IPS-18a (cell line): ENCODE results near the gene GANC.

Experiments
- H3K27ac ChIP-seq: one replicate; pipeline ENCODE4 v1.5.1; 2013; ENCODE audit warnings: low read length
- H3K27me3 ChIP-seq: one replicate; pipeline ENCODE4 v1.6.1; 2013; ENCODE audit warnings: mild to moderate bottlenecking, low read length; ENCODE audit not compliant: control insufficient read depth, insufficient read depth
- H3K36me3 ChIP-seq: one replicate; pipeline ENCODE4 v1.6.1; 2013; ENCODE audit warnings: low read depth, low read length; ENCODE audit not compliant: control insufficient read depth
- H3K4me1 ChIP-seq: one replicate; pipeline ENCODE4 v1.6.1; 2013; ENCODE audit warnings: low read depth, low read length; ENCODE audit not compliant: control insufficient read depth
- H3K4me3 ChIP-seq: one replicate; pipeline ENCODE4 v1.5.1; 2013; ENCODE audit warnings: low read length
- H3K9ac ChIP-seq: one replicate; pipeline ENCODE4 v1.6.1; 2013; ENCODE audit warnings: mild to moderate bottlenecking, low read length, moderate library complexity
- H3K9me3 ChIP-seq: one replicate; pipeline ENCODE4 v1.6.1; 2013; ENCODE audit warnings: low read depth, low read length; ENCODE audit not compliant: control insufficient read depth

GANC gene

GRCh38 chr15:42348083-42348482 is 75.1 kb downstream of the GANC start:
- Histone ChIP-seq H3K27me3 (no peaks in the 10 kb centered on the region), H3K27ac (no peak overlapping the region), H3K4me3 (no peak overlapping the region), H3K9me3 (no peaks in the 10 kb centered on the region), H3K9ac (no peak overlapping the region), H3K36me3 (no peaks in the 10 kb centered on the region), H3K4me1 (no peaks in the 10 kb centered on the region)

DNA sequence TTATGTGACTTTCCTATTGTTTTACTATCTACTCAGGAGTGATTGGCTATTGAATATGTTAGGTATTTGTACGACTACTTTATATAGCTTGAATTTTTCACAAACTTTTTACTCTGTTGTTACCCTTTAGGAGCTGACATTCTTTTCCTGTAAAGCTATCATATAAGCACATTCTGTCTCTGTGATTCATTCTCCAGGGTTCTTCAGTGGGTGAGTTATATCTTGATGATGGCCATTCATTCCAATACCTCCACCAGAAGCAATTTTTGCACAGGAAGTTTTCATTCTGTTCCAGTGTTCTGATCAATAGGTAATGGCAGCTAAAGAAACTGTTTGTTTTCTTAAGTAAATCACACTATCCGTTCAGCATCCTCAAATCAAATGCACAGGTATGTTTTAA is 76.2 kb downstream of the GANC start:
- Histone ChIP-seq H3K4me3 (no peak overlapping the region), H3K27me3 (no peaks in the 10 kb centered on the region), H3K36me3 (no peaks in the 10 kb centered on the region), H3K27ac (no peak overlapping the region), H3K4me1 (no peaks in the 10 kb centered on the region), H3K9me3 (no peaks in the 10 kb centered on the region), H3K9ac (no peak overlapping the region)

GRCh38 chr15:42352401-42352800 is 79.4 kb downstream of the GANC start:
- no peak overlapping the region for H3K27ac ChIP-seq
- no peaks in the 10 kb centered on the region for H3K36me3 ChIP-seq
- no peak overlapping the region for H3K4me3 ChIP-seq
- H3K9ac ChIP-seq = no peak overlapping the region
- H3K4me1 ChIP-seq = no peaks in the 10 kb centered on the region
- H3K9me3 ChIP-seq = no peaks in the 10 kb centered on the region
- H3K27me3 ChIP-seq = no peaks in the 10 kb centered on the region

DNA sequence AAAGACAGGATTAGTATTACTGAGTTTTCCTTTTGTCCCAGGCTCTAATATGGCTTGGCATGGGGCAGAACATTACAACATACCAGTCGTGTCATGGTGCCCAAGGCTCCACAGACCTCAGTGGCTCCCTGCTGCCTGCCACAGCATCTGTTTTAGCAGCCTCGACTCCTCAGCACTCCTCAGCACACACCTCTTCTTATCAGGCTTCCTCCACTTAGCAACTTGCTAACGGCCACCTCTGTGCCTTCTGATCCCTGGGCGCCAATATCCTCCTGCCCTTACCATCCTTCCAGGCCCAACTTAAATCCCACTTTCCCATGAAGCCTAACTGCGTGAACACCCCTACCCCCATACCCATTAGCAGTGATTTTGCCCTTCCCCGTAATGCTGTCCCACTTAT is 80.1 kb downstream of the GANC start:
- Histone ChIP-seq H3K27me3 (no peaks in the 10 kb centered on the region), H3K4me1 (no peaks in the 10 kb centered on the region), H3K4me3 (no peak overlapping the region), H3K9me3 (no peaks in the 10 kb centered on the region), H3K27ac (no peak overlapping the region), H3K36me3 (no peaks in the 10 kb centered on the region), H3K9ac (no peak overlapping the region)

- no peaks in the 10 kb centered on the region for H3K9me3 ChIP-seq
- no peak overlapping the region for H3K27ac ChIP-seq
- H3K36me3 ChIP-seq = no peaks in the 10 kb centered on the region
- no peak overlapping the region for H3K4me3 ChIP-seq
- H3K27me3 ChIP-seq = no peaks in the 10 kb centered on the region
- H3K9ac ChIP-seq = no peak overlapping the region
- no peaks in the 10 kb centered on the region for H3K4me1 ChIP-seq
These were observed 81.8 kb downstream of the GANC start for GRCh38 chr15:42354824-42355223.

DNA sequence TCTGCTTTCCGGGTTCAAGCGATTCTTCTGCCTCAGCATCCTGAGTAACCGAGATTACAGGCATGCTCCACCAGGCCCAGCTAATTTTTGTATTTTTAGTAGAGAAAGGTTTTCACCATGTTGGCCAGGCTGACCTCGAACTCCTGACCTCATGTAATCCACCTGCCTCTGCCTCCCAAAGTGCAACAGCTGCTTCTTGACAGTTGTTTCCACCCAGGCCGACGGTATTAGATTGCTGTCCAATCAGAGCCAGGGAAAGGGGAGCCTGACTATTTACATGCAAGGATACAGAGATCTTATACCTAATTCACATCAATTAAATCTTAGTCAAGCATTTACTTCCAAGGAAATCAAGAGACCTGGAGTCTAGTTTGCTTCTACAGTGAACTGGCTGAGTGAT is 82.3 kb downstream of the GANC start:
- no peaks in the 10 kb centered on the region for H3K36me3 ChIP-seq
- no peak overlapping the region for H3K27ac ChIP-seq
- H3K27me3 ChIP-seq = no peaks in the 10 kb centered on the region
- no peak overlapping the region for H3K9ac ChIP-seq
- no peak overlapping the region for H3K4me3 ChIP-seq
- H3K9me3 ChIP-seq = no peaks in the 10 kb centered on the region
- H3K4me1 ChIP-seq = no peaks in the 10 kb centered on the region

- no peaks in the 10 kb centered on the region for H3K36me3 ChIP-seq
- H3K9ac ChIP-seq = no peak overlapping the region
- H3K27ac ChIP-seq = no peak overlapping the region
- no peaks in the 10 kb centered on the region for H3K9me3 ChIP-seq
- no peak overlapping the region for H3K4me3 ChIP-seq
- H3K4me1 ChIP-seq = no peaks in the 10 kb centered on the region
- H3K27me3 ChIP-seq = peaks cover 4% of the 10 kb centered on the region
These were observed 83.8 kb downstream of the GANC start for GRCh38 chr15:42356851-42357250.

- H3K36me3 ChIP-seq = no peaks in the 10 kb centered on the region
- peaks cover 13% of the 10 kb centered on the region for H3K27me3 ChIP-seq
- no peaks in the 10 kb centered on the region for H3K9me3 ChIP-seq
- H3K4me1 ChIP-seq = no peaks in the 10 kb centered on the region
- H3K4me3 ChIP-seq = no peak overlapping the region
- H3K9ac ChIP-seq = no peak overlapping the region
- H3K27ac ChIP-seq = no peak overlapping the region
These were observed 85.1 kb downstream of the GANC start for GRCh38 chr15:42358141-42358540.

GRCh38 chr15:42359249-42359648 is 86.2 kb downstream of the GANC start, which contains the start of gene CAPN3:
TSS of gene CAPN3 (plus strand) at chr15:42359501. CDS start at chr15:42359806, 305 bp downstream.
- peaks cover 21% of the 10 kb centered on the region for H3K27me3 ChIP-seq
- peaks cover 11% of the 10 kb centered on the region for H3K4me1 ChIP-seq
- no peaks in the 10 kb centered on the region for H3K9me3 ChIP-seq
- H3K9ac ChIP-seq = no peak within 1 kb of the TSS
- H3K4me3 ChIP-seq = no peak within 1 kb of the TSS
- no peak within 1 kb of the TSS for H3K27ac ChIP-seq
- H3K36me3 ChIP-seq = no peaks in the 10 kb centered on the region

- Histone ChIP-seq H3K9ac (no peak overlapping the region), H3K27me3 (peaks cover 29% of the 10 kb centered on the region), H3K36me3 (no peaks in the 10 kb centered on the region), H3K27ac (no peak overlapping the region), H3K4me3 (no peak overlapping the region), H3K9me3 (no peaks in the 10 kb centered on the region), H3K4me1 (peaks cover 13% of the 10 kb centered on the region)
These were observed 87.0 kb downstream of the GANC start for GRCh38 chr15:42359985-42360384.

- H3K4me3 ChIP-seq = no peak overlapping the region
- no peak overlapping the region for H3K9ac ChIP-seq
- no peaks in the 10 kb centered on the region for H3K36me3 ChIP-seq
- peaks cover 13% of the 10 kb centered on the region for H3K4me1 ChIP-seq
- no peaks in the 10 kb centered on the region for H3K9me3 ChIP-seq
- H3K27ac ChIP-seq = no peak overlapping the region
- H3K27me3 ChIP-seq = peaks cover 35% of the 10 kb centered on the region
These were observed 87.6 kb downstream of the GANC start for GRCh38 chr15:42360535-42361112.

DNA sequence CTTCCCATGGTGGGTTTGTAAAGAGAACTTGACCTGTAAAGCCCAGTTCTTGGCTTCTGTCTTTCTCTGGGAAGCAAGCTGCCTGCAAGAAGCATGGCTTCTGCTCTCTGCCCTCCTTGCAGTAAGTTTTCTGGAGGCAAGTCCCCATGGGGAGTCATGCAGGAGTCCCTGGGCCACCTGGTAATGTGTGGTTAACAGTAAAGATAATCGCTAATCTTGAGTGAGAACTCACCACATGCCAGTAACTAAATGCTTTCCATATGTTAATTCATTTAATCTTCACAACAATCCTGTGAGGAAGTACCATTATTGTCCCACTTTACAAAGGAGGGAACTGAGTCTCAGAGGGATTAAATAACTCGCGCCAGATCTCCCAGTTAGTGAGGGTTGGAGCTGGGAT is 90.5 kb downstream of the GANC start:
- H3K9ac ChIP-seq = no peak overlapping the region
- peaks cover 13% of the 10 kb centered on the region for H3K4me1 ChIP-seq
- H3K36me3 ChIP-seq = no peaks in the 10 kb centered on the region
- no peaks in the 10 kb centered on the region for H3K9me3 ChIP-seq
- H3K27ac ChIP-seq = no peak overlapping the region
- H3K4me3 ChIP-seq = no peak overlapping the region
- H3K27me3 ChIP-seq = peaks cover 63% of the 10 kb centered on the region
